Measurements from ENCODE around the gene DOK7.

Gene DOK7

DNA sequence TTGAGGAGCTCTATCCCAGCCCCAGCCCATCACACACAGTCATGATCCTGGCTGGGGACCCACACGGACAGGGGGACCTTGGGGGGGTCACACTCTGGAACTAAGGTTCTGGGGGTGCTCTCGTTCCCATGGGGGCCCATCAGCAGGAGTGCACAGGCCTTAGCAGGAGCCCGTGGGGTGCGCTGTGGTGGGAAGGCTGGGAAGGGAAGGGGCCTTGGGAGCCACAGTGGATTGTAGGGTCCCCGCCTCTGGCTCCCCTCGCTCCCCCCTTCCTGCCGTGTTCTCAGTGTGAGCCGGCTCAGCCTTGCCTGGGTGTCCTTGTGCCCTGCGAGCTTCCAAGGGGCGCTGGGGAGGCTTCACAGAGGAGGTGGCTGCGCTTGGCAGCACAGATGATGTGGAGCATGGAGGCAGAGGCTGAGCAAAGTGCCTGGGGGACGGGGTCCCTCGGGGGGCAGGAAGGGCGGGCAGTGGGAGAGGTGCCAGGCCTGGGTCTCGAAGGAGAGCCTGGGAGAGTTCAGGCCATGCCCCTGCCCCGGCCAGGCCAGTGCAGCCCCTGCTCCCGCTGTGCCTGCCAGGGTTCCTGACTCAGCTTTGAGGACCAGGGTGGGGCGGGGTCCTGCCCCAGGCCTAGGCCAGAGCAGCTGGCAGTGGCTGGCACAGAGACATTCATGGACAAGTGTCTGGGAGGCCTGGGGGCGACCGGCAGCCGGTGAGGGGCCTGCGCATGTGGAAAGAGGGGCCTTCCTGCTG is 26.9 kb upstream of the DOK7 start:
- Mint-ChIP-seq H3K4me1 (ENCODE audit: low read depth) (no peaks in the 10 kb centered on the region), H3K9me3 (ENCODE audit: low read depth) (no peaks in the 10 kb centered on the region), H3K27ac (no peak overlapping the region), H3K4me3 (no peak overlapping the region), H3K36me3 (no peaks in the 10 kb centered on the region), H3K27me3 (no peaks in the 10 kb centered on the region)

- Mint-ChIP-seq H3K27me3 (no peaks in the 10 kb centered on the region), H3K4me3 (no peak overlapping the region), H3K9me3 (ENCODE audit: low read depth) (no peaks in the 10 kb centered on the region), H3K4me1 (ENCODE audit: low read depth) (no peaks in the 10 kb centered on the region), H3K36me3 (no peaks in the 10 kb centered on the region), H3K27ac (no peak overlapping the region)
Observed at GRCh38 chr4:3436798-3437581, 26.1 kb upstream of the DOK7 start.

DNA sequence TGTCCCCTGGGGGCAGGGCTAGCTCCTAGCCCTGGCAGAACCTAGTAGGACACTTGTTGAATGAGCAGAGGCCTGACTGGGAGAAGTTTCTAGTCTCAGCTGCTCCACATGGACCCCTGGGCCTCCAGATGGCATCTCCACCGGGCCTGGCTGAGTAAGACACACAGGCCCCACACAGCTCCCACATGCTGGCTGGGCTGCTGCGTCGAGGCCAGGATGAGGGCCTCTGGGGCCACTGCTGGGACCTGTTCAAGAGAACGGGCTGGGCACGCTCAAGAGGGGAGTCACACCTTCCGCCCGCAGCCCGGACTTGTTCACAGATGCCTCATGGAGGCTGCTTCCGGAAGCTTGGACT is 25.5 kb upstream of the DOK7 start:
- Mint-ChIP-seq H3K36me3 (no peaks in the 10 kb centered on the region), H3K27me3 (no peaks in the 10 kb centered on the region), H3K4me1 (ENCODE audit: low read depth) (no peaks in the 10 kb centered on the region), H3K4me3 (no peak overlapping the region), H3K27ac (no peak overlapping the region), H3K9me3 (ENCODE audit: low read depth) (no peaks in the 10 kb centered on the region)

- H3K4me1 Mint-ChIP-seq (ENCODE audit: low read depth) = no peaks in the 10 kb centered on the region
- H3K9me3 Mint-ChIP-seq (ENCODE audit: low read depth) = no peaks in the 10 kb centered on the region
- H3K36me3 Mint-ChIP-seq = no peaks in the 10 kb centered on the region
- no peaks in the 10 kb centered on the region for H3K27me3 Mint-ChIP-seq
- H3K4me3 Mint-ChIP-seq = no peak overlapping the region
- H3K27ac Mint-ChIP-seq = no peak overlapping the region
Observed at GRCh38 chr4:3437998-3438846, 24.9 kb upstream of the DOK7 start.

- Mint-ChIP-seq H3K4me3 (no peak overlapping the region), H3K27ac (no peak overlapping the region), H3K9me3 (ENCODE audit: low read depth) (no peaks in the 10 kb centered on the region), H3K36me3 (no peaks in the 10 kb centered on the region), H3K27me3 (no peaks in the 10 kb centered on the region), H3K4me1 (ENCODE audit: low read depth) (no peaks in the 10 kb centered on the region)
Observed at GRCh38 chr4:3438847-3439180, 24.3 kb upstream of the DOK7 start.

GRCh38 chr4:3439391-3439790 is 23.7 kb upstream of the DOK7 start:
- H3K4me3 Mint-ChIP-seq = no peak overlapping the region
- H3K4me1 Mint-ChIP-seq (ENCODE audit: low read depth) = no peaks in the 10 kb centered on the region
- H3K9me3 Mint-ChIP-seq (ENCODE audit: low read depth) = no peaks in the 10 kb centered on the region
- no peaks in the 10 kb centered on the region for H3K27me3 Mint-ChIP-seq
- no peak overlapping the region for H3K27ac Mint-ChIP-seq
- H3K36me3 Mint-ChIP-seq = no peaks in the 10 kb centered on the region

GRCh38 chr4:3440011-3440410 is 23.1 kb upstream of the DOK7 start:
- H3K9me3 Mint-ChIP-seq (ENCODE audit: low read depth) = no peaks in the 10 kb centered on the region

DNA sequence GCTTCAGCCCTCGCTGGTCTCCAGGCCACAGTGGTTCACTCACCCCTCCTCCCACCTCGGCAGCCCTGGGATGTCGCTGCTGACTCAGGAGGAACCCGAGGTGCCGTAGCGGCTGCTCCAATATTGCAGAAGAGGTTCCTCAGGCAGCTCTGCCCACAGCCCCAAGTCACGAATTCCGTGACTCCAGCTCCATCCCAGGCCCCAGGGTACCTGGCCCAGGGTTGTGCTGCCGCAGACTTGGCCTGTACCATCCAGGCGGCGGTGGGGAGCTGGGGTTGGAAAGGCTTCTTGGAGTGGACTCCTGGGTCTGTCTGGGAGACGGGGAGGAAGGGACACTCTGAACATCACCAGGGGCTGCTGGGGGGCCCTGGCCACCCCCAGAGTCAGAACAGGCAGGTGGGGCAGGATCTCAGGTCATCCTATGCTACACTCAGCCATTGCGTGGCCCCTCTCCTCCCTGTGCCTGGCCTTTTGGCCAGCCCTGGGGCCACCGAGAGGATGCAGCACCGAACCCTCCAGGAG is 22.1 kb upstream of the DOK7 start:
- Mint-ChIP-seq H3K27me3 (no peaks in the 10 kb centered on the region), H3K36me3 (no peaks in the 10 kb centered on the region), H3K27ac (no peak overlapping the region), H3K4me1 (ENCODE audit: low read depth) (no peaks in the 10 kb centered on the region), H3K9me3 (ENCODE audit: low read depth) (no peaks in the 10 kb centered on the region), H3K4me3 (no peak overlapping the region)

More at GRCh38 chr4:3440011-3440410, 23.1 kb upstream of the DOK7 start:
- Mint-ChIP-seq H3K27ac (no peak overlapping the region), H3K4me3 (no peak overlapping the region), H3K27me3 (no peaks in the 10 kb centered on the region), H3K4me1 (ENCODE audit: low read depth) (no peaks in the 10 kb centered on the region), H3K36me3 (no peaks in the 10 kb centered on the region)

GRCh38 chr4:3441501-3442459 is 21.3 kb upstream of the DOK7 start, which contains the start of gene HGFAC:
HGFAC (plus strand) TSS chr4:3441968; CDS start chr4:3442002, 34 bp downstream.
- Mint-ChIP-seq H3K36me3 (no peaks in the 10 kb centered on the region), H3K27me3 (no peaks in the 10 kb centered on the region), H3K9me3 (ENCODE audit: low read depth) (no peaks in the 10 kb centered on the region)

DNA sequence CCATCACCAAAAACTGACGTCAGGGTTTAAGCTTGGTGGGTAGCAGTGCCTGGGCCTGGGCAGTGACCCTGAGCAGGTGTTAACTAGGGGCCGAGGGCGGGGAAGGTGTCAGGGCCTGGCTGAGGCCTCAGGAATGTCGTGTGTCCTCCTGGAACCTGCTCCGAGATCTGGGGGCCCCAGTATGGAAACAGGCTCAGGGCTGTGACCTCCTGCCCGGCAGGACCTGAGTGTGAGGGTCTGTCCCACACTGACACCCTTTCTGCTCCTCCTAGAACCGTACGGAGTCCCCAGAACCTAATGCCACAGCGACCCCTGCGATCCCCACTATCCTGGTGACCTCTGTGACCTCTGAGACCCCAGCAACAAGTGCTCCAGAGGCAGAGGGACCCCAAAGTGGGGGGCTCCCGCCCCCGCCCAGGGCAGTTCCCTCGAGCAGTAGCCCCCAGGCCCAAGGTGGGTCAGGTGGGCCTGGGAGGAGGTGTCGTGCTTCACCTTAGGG is 20.6 kb upstream of the DOK7 start:
- H3K4me3 Mint-ChIP-seq = no peak overlapping the region
- H3K27me3 Mint-ChIP-seq = no peaks in the 10 kb centered on the region
- no peaks in the 10 kb centered on the region for H3K36me3 Mint-ChIP-seq
- H3K4me1 Mint-ChIP-seq (ENCODE audit: low read depth) = no peaks in the 10 kb centered on the region
- H3K9me3 Mint-ChIP-seq (ENCODE audit: low read depth) = no peaks in the 10 kb centered on the region
- no peak overlapping the region for H3K27ac Mint-ChIP-seq

More at GRCh38 chr4:3441501-3442459, 21.3 kb upstream of the DOK7 start, which contains the start of gene HGFAC:
- H3K27ac Mint-ChIP-seq = no peak within 1 kb of the TSS
- no peaks in the 10 kb centered on the region for H3K4me1 Mint-ChIP-seq (ENCODE audit: low read depth)
- H3K4me3 Mint-ChIP-seq = no peak within 1 kb of the TSS

GRCh38 chr4:3442959-3443749 is 20.0 kb upstream of the DOK7 start:
- no peaks in the 10 kb centered on the region for H3K9me3 Mint-ChIP-seq (ENCODE audit: low read depth)
- H3K27me3 Mint-ChIP-seq = no peaks in the 10 kb centered on the region
- no peak overlapping the region for H3K4me3 Mint-ChIP-seq
- H3K27ac Mint-ChIP-seq = no peak overlapping the region
- H3K4me1 Mint-ChIP-seq (ENCODE audit: low read depth) = no peaks in the 10 kb centered on the region
- no peaks in the 10 kb centered on the region for H3K36me3 Mint-ChIP-seq

DNA sequence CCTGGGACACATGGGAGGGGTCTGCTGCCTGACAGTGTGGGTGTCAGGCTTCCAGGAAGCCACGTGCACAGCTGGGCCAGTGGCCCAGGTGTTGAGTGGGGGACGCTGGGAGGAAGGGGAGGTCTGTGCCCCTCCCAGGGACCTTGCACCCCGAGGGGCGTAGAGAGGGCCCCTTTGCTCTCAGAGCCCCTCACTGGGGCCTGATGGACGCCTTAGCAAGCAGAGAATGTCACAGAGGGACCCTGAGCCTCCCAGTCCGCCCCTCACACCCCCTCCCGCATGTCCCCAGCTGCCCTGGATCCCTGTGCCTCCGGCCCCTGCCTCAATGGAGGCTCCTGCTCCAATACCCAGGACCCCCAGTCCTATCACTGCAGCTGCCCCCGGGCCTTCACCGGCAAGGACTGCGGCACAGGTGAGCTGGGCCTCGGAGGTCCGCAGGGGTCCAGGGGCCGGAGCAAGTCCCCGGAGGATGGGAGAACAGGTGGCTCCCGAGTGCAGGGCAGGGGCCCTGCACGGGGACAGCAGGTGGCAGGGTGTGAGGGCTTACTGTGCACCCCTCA is 19.3 kb upstream of the DOK7 start:
- no peaks in the 10 kb centered on the region for H3K9me3 Mint-ChIP-seq (ENCODE audit: low read depth)
- no peaks in the 10 kb centered on the region for H3K4me1 Mint-ChIP-seq (ENCODE audit: low read depth)
- no peak overlapping the region for H3K4me3 Mint-ChIP-seq
- H3K36me3 Mint-ChIP-seq = no peaks in the 10 kb centered on the region
- no peaks in the 10 kb centered on the region for H3K27me3 Mint-ChIP-seq
- no peak overlapping the region for H3K27ac Mint-ChIP-seq
